T-helper 1 cell treated with Interleukin-12 subunit alpha and Interleukin-12 subunit beta and Interleukin-4 antibody, amounts not matched to agents 30 μg/mL and 1 μg/mL, for 36 hours (primary cell): ENCODE data around the gene SYS1.

Source experiments
- H3K27ac Mint-ChIP-seq: one replicate; pipeline ENCODE4 v1.8.0; 2021; ENCODE audit warnings: mild to moderate bottlenecking, mixed read lengths
- H3K27me3 Mint-ChIP-seq: one replicate; pipeline ENCODE4 v1.8.0; 2021; ENCODE audit warnings: low read depth, mixed read lengths
- H3K36me3 Mint-ChIP-seq: one replicate; pipeline ENCODE4 v1.8.0; 2021; ENCODE audit warnings: low read depth, mixed read lengths
- H3K4me1 Mint-ChIP-seq: one replicate; pipeline ENCODE4 v1.8.0; 2021; ENCODE audit warnings: low read depth, mixed read lengths
- H3K4me3 Mint-ChIP-seq: one replicate; pipeline ENCODE4 v1.8.0; 2021; ENCODE audit warnings: mild to moderate bottlenecking, moderate library complexity, mixed read lengths
- H3K9me3 Mint-ChIP-seq: one replicate; pipeline ENCODE4 v1.8.0; 2021; ENCODE audit warnings: mixed read lengths

Gene SYS1

DNA sequence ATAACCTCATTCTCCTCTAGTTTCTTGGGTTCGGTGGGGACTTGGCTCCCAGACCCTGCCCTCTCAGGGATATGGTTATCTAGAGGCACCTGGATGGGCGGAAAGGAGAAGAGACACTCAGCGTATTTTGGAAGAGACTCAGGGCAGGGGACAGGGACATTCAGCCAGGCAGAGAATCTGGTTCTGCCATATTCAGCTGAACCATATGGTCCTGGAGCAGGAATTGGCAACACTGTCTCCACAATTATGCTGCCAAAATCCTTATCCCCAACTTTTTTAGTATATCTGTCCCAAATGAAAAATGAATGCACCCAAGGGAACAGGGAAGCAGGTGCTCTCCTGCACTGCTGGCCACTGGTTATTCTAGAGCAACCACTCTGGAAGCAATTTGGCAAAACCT lies 32.5 kb upstream of the SYS1 start:
- H3K4me3 Mint-ChIP-seq, result no peak overlapping the region
- no peak overlapping the region for H3K27ac Mint-ChIP-seq
- H3K9me3 Mint-ChIP-seq, result no peaks in the 10 kb centered on the region
- no peaks in the 10 kb centered on the region for H3K27me3 Mint-ChIP-seq
- H3K36me3 Mint-ChIP-seq, result peaks cover 30% of the 10 kb centered on the region
- H3K4me1 Mint-ChIP-seq, result peaks cover 10% of the 10 kb centered on the region

DNA sequence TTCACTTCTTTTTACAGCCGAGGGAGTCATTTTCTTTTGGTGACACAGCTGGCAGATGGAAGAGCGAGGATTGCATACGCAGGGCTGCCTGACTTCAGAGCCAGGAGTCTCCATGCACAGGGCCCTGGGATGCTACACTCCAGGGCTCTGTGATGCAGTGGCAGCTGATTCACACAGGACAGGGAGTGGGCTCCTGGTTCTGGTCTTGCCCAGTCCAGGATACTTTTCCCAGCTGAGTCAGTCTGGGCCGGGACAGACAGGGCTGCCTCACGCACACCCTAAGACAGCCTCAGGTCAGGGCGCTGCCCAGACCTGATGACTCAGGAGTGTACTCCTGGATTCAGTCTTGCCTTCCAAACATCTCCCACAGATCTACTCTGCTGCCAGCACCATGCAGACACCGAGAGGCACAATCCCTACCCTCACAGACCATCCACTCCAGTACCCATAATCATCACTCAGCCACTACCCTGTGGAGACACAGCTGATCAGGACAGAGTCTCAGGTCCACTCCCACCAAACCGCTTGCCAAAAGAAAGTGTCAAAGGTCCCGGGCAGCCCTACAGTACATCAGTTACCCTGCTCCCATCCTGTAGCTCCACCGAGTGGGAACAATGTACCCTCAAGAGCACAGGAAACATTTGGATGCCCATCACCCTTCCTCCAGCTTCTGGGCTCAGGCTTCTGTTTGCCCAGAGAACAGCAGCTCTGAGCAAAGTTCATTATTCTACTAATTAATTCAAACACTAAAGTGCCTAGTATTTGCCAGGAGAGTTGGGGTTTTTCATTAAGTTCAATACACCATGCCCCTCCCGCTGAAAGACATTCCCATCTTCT lies 26.2 kb upstream of the SYS1 start:
- peaks cover 12% of the 10 kb centered on the region for H3K4me1 Mint-ChIP-seq
- H3K36me3 Mint-ChIP-seq, result peaks cover 17% of the 10 kb centered on the region
- H3K27me3 Mint-ChIP-seq, result no peaks in the 10 kb centered on the region
- no peak overlapping the region for H3K4me3 Mint-ChIP-seq
- H3K27ac Mint-ChIP-seq, result no peak overlapping the region
- no peaks in the 10 kb centered on the region for H3K9me3 Mint-ChIP-seq

- Mint-ChIP-seq H3K36me3 (peaks cover 17% of the 10 kb centered on the region), H3K4me1 (peaks cover 14% of the 10 kb centered on the region), H3K27me3 (no peaks in the 10 kb centered on the region), H3K27ac (no peak overlapping the region), H3K9me3 (no peaks in the 10 kb centered on the region), H3K4me3 (no peak overlapping the region)
Observed at GRCh38 chr20:45337367-45338120, 25.4 kb upstream of the SYS1 start.

DNA sequence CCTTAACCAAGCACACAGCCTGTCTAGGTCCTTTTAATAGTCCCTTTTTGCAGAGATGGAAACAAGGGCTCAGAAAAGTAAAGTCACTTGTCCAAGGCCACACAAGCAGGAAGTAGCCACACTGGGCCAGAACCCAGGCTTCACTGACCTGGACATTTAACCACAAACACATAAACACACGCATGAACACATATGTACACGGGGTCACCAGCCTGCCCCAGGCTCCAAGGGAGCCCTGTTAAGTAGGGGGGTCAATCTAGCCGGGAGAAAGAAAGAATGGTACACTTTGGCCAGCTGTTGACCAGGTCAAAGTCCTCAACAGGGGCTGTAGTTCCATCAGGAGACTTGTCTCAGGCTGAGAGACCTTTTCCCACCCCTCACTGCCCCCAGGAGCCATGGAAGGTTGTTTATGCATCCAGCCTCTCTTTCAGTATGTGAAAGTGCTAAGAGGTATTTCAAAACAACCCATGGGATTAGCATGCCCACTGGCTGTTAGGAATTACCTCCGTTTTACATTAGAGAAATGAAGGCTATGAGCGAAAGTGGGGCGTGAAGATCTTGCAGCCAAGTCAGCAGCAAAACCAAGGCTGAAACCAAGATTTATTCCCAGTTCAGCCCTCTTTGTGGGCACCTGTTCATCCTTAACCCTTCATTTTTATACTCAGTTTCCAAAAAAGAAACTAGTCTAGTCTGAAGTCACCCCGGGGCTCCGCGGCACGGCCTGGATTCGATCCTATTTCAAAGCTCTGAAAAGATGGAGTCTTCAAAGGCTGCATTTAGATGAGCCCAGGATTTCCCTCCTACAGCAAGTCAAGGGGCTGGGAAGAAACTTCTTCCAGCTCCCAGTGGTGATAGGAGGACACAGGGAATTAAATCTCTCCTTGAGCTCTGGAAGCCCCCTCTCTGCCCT lies 24.6 kb upstream of the SYS1 start:
- peaks cover 23% of the 10 kb centered on the region for H3K4me1 Mint-ChIP-seq
- H3K27ac Mint-ChIP-seq, result no peak overlapping the region
- no peaks in the 10 kb centered on the region for H3K27me3 Mint-ChIP-seq
- H3K9me3 Mint-ChIP-seq, result no peaks in the 10 kb centered on the region
- peaks cover 13% of the 10 kb centered on the region for H3K36me3 Mint-ChIP-seq
- H3K4me3 Mint-ChIP-seq, result no peak overlapping the region

DNA sequence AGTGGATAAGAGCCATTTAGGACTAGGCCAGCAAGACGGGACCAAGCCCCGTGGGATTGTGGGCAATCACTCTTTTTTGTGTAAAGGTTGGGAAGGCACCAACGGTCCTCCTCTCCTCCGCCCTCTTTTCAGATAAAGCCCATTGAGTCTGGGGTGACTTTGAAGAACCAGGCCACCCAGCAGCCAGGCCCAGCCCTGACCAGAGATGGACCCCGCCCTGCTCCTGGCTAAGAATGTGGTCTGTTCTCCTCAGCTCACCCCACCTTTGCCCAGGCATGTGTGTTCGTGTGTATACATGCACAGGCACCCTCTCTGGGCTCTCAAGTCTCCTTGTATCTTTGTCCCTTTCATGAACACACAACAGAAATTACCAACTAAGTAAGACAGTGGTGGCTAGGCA lies 23.9 kb upstream of the SYS1 start:
- peaks cover 27% of the 10 kb centered on the region for H3K4me1 Mint-ChIP-seq
- peaks cover 12% of the 10 kb centered on the region for H3K36me3 Mint-ChIP-seq
- H3K9me3 Mint-ChIP-seq, result no peaks in the 10 kb centered on the region
- no peak overlapping the region for H3K27ac Mint-ChIP-seq
- no peak overlapping the region for H3K4me3 Mint-ChIP-seq
- no peaks in the 10 kb centered on the region for H3K27me3 Mint-ChIP-seq

DNA sequence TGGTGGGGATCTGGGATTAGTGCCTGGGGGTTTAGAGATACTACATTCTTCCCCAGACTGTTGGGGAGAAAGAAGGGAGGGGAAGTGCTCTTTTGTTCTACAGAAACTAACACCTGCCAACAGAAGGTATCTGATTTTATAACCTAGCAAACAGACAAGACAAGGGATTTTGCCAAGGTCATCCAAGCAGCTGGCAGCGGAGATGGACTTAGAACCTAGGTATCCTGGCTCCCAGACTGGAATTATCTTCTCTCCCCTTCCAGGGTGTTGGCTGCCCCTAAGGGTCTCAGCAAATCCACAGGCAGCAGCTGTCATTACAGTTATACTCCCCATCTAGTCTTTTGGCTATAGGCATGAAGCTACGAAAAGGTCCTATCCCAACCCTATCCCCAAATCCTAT lies 23.2 kb upstream of the SYS1 start:
- Mint-ChIP-seq H3K27me3 (no peaks in the 10 kb centered on the region), H3K4me3 (no peak overlapping the region), H3K9me3 (no peaks in the 10 kb centered on the region), H3K27ac (no peak overlapping the region), H3K4me1 (peaks cover 33% of the 10 kb centered on the region), H3K36me3 (peaks cover 14% of the 10 kb centered on the region)

DNA sequence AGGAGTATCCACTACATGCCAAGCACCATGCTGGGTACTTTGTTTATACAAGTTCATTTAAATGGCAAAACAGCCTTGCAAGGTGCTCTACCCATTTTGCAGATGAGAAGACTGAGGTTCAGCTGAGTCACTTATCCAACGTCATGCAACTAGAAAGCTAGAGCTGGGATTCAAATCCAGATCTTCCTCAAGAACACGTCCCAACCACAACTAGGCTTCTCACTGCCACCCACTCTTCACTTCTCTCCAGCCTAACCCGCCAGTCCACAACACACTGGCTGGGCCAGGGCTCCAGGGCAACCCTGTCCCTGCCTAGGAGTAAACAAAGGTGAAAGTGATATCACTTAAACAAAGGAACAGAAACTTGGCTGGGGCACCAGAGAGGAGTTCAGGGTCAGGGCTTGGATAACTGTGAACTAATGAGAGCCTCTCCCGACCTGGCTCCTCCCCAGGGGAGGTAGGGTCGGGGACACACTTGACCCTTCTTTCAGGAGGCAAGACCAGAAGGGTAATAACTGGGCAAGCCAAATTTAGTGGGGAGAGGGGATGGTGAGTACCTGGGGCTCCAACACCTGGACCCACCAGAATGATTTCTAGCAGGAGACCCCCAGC lies 22.6 kb upstream of the SYS1 start:
- Mint-ChIP-seq H3K27me3 (no peaks in the 10 kb centered on the region), H3K27ac (no peak overlapping the region), H3K4me3 (no peak overlapping the region), H3K9me3 (no peaks in the 10 kb centered on the region), H3K36me3 (peaks cover 14% of the 10 kb centered on the region), H3K4me1 (peaks cover 38% of the 10 kb centered on the region)

- peaks cover 41% of the 10 kb centered on the region for H3K4me1 Mint-ChIP-seq
- H3K4me3 Mint-ChIP-seq, result no peak overlapping the region
- H3K36me3 Mint-ChIP-seq, result peaks cover 10% of the 10 kb centered on the region
- no peak overlapping the region for H3K27ac Mint-ChIP-seq
- H3K9me3 Mint-ChIP-seq, result no peaks in the 10 kb centered on the region
- no peaks in the 10 kb centered on the region for H3K27me3 Mint-ChIP-seq
Observed at GRCh38 chr20:45340951-45341350, 22.0 kb upstream of the SYS1 start.

GRCh38 chr20:45341579-45341938 lies 21.4 kb upstream of the SYS1 start:
- H3K4me3 Mint-ChIP-seq, result no peak overlapping the region
- H3K36me3 Mint-ChIP-seq, result peaks cover 9% of the 10 kb centered on the region
- no peaks in the 10 kb centered on the region for H3K27me3 Mint-ChIP-seq
- H3K27ac Mint-ChIP-seq, result no peak overlapping the region
- H3K9me3 Mint-ChIP-seq, result no peaks in the 10 kb centered on the region
- peaks cover 47% of the 10 kb centered on the region for H3K4me1 Mint-ChIP-seq

DNA sequence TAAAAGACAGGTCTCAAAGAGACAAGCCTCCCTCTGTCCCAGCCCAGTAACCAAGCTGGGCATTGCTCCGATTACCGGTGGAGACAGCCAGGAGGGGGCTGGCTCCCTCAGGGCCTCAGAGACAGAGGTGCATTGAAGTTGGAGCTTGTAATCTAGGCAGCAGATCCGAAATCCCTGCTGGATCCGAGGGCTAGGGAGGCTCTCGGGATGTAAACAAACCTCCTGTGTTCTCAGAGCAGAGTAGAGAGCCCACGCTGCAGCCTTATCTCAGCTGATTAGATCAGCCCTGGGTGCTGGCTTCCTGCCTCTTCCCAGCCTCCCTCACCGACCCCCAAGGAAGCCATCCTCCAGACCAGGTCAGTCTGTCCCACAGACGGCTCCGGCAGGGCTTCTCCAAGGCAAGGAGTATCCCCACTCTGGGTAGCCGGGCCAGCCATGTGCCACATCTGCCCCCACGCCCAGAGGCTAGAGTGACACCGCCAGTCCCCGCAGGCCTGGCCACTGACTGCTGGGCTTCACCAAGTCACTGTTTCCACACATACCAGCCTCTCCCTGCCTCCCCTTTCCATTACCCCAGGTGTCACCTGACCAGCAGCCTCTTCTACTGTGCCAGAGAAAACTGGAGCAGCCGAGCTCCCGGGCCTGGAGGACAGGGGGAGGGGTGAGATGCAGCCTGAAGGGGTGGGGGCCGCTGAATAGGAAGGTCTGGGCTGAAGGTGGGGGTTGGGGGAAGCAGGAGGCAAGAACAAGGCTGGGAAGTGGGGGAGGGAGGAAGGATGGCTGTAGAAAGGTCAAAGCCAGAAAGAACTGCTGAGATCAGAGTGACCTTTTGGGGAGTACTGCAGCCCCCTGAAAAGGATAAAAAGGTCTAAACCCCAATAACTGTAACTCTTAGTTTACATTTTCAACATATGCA lies 20.8 kb upstream of the SYS1 start:
- Mint-ChIP-seq H3K9me3 (no peaks in the 10 kb centered on the region), H3K27me3 (no peaks in the 10 kb centered on the region), H3K36me3 (peaks cover 9% of the 10 kb centered on the region), H3K4me3 (no peak overlapping the region), H3K27ac (no peak overlapping the region), H3K4me1 (peaks cover 54% of the 10 kb centered on the region)

DNA sequence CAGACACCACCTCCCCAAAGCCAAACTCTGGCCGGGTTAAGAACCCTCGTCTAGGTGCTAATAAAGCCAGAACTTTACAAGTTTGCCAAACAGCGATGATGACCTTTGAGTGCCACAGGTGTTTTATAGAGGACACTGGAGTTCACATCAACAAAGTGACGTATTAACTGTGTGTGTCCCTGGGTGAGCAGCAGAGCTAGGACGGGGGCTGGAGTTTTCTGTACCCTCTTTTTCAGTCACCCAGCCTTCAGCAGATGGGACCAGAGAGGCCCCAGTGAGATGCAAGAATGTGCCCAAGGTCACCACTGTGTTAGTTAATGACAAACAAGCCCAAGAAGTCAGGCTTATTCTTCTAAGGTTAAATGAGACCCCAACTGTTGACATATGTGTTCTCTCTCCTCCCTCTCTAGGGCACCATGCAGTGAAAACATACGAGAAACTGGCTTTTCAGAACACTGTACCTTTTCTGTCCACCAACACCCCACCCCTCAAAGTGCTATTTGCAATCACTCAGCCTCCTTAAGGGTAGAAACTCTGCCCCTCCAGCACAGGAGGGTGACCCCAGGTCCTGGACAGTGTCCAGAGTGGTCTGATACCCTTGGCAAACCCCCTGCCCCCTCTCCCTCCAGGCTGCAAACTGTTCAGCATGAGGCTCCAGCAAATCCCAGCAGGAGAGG lies 20.0 kb upstream of the SYS1 start:
- Mint-ChIP-seq H3K36me3 (peaks cover 12% of the 10 kb centered on the region), H3K4me1 (peaks cover 58% of the 10 kb centered on the region), H3K27me3 (no peaks in the 10 kb centered on the region), H3K9me3 (no peaks in the 10 kb centered on the region), H3K27ac (peak overlapping the region; percentile 57), H3K4me3 (peak overlapping the region; percentile 25)

GRCh38 chr20:45343532-45344167 lies 19.3 kb upstream of the SYS1 start:
- H3K9me3 Mint-ChIP-seq, result no peaks in the 10 kb centered on the region
- no peak overlapping the region for H3K4me3 Mint-ChIP-seq
- H3K27ac Mint-ChIP-seq, result no peak overlapping the region

More at GRCh38 chr20:45343532-45344167, 19.3 kb upstream of the SYS1 start:
- Mint-ChIP-seq H3K4me1 (peaks cover 60% of the 10 kb centered on the region), H3K27me3 (no peaks in the 10 kb centered on the region), H3K36me3 (peaks cover 12% of the 10 kb centered on the region)
